CD4-positive, alpha-beta T cell treated with Interleukin-10 for 1 hour (primary cell): Measurements from ENCODE around the gene JADE3.

ENCODE experiments used
- DNase-seq: peaks from one replicate; pipeline ENCODE4 v3.0.0-alpha.2; 2020

JADE3 gene

GRCh38 chrX:46912098-46912602 is at the start of gene JADE3:
Gene JADE3 (plus strand): TSS chrX:46912421. CDS start chrX:46984895, 72,474 bp downstream.
- DNase-seq, result peak; percentile 32

- no peak for DNase-seq
Observed at GRCh38 chrX:46863072-46863471, 49.1 kb upstream of the JADE3 start.

- DNase-seq, result no peak
Observed at GRCh38 chrX:46864606-46865005, 47.6 kb upstream of the JADE3 start.

GRCh38 chrX:46865281-46865680 is 46.9 kb upstream of the JADE3 start:
- no peak for DNase-seq

GRCh38 chrX:46866726-46867125 is 45.5 kb upstream of the JADE3 start:
- DNase-seq, result no peak

- DNase-seq, result no peak
Observed at GRCh38 chrX:46873746-46874145, 38.5 kb upstream of the JADE3 start.

GRCh38 chrX:46876901-46877300 is 35.3 kb upstream of the JADE3 start:
- no peak for DNase-seq

- DNase-seq, result no peak
Observed at GRCh38 chrX:46882266-46882665, 30.0 kb upstream of the JADE3 start.

GRCh38 chrX:46884799-46885198 is 27.4 kb upstream of the JADE3 start:
- no peak for DNase-seq

GRCh38 chrX:46898207-46898606 is 14.0 kb upstream of the JADE3 start:
- no peak for DNase-seq

GRCh38 chrX:46903458-46904242 is 8.6 kb upstream of the JADE3 start:
- peak; percentile 54 for DNase-seq

- no peak for DNase-seq
Observed at GRCh38 chrX:46904626-46905025, 7.6 kb upstream of the JADE3 start.

- DNase-seq, result no peak
Observed at GRCh38 chrX:46910415-46910814, 1.8 kb upstream of the JADE3 start.

GRCh38 chrX:46912603-46913491 is 626 bp downstream of the JADE3 start:
- peak; percentile 17 for DNase-seq

GRCh38 chrX:46913667-46914066 is 1.4 kb downstream of the JADE3 start:
- DNase-seq, result no peak

- DNase-seq, result no peak
Observed at GRCh38 chrX:46916273-46916672, 4.1 kb downstream of the JADE3 start.

- no peak for DNase-seq
Observed at GRCh38 chrX:46917622-46918021, 5.4 kb downstream of the JADE3 start.

GRCh38 chrX:46918434-46918833 is 6.2 kb downstream of the JADE3 start:
- no peak for DNase-seq

GRCh38 chrX:46920235-46920634 is 8.0 kb downstream of the JADE3 start:
- no peak for DNase-seq

GRCh38 chrX:46922611-46923010 is 10.4 kb downstream of the JADE3 start:
- no peak for DNase-seq

- no peak for DNase-seq
Observed at GRCh38 chrX:46927718-46928117, 15.5 kb downstream of the JADE3 start.

GRCh38 chrX:46929439-46930261 is 17.4 kb downstream of the JADE3 start:
- DNase-seq, result no peak

- DNase-seq, result no peak
Observed at GRCh38 chrX:46935295-46935694, 23.1 kb downstream of the JADE3 start.
